DMS114 treated with DMSO at 0.1 percent for 48 hours (cell line): ENCODE measurements around the gene CNTN5.

Experiments used
- DNase-seq: peaks from one replicate; lab custom pipeline; 2025; ENCODE audit not compliant: unreplicated experiment; lab: John Stamatoyannopoulos, UW

Gene CNTN5

DNA sequence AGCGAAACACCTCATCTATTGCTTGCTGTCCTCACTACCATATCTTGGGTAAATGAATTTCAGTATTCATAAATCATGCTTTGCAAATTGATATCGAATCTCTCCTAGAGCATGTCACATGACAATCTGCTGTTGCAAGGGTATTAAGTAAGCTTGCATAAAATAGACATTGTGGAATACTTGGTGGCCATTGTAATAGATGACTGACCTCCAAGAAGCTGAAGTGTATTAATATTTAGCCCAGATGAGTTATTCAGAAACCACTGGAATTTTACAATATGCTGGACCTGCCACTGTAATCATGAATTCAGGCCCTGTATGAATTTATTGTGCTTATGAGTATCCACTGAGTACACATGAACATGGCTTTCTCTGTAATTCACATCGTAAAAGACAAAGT lies 1376.7 kb downstream of the CNTN5 start:
- no peak for DNase-seq

DNA sequence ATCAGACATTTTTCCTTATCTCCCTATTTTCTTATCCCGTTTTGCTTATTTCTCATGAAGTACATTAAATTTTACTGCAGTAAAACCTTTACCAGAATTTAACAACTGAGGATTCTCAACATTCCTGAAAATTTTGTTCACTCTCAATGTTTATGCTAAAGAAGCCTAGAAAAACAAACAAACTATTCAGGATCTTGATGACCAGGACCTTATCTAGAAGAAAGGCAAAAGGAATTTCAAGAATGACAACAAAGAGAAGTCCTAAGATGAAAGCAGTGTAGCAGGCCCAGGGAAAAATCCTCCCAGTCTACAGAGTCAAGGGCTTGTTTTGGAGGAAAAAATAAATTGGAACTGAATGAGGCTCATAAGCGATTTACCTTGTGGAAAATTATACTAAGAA lies 1383.1 kb downstream of the CNTN5 start:
- DNase-seq, result no peak

DNA sequence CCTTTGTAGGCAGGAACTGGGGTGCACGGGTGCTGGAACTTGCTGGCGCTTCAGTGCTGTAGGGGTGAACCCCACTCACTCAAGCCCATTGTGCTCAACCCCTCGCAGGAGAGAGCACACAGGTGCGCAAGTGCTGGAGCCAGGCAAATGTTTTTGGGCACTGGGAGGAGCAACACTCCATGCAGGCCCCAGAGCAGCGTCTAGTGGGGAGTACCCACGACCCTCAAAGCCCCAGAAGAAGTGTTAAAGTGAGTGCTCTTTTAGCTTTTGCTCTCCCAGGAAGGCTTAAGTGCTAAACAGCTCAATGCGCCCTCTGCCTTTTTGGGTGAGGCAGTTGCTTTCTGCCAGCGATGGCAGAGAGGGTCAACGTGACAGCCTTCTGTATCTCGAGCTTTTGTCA lies 1384.2 kb downstream of the CNTN5 start:
- no peak for DNase-seq
